HepG2 (cell line): ENCODE data around the gene PMVK. TPM values are rescaled to one million over a fixed set of nuclear protein-coding genes. Genes with fewer than 3 reads are reported as not detected.

Experiments
- ARNT2 ChIP-seq: sonication (generic); formaldehyde crosslinking; IDR thresholded peaks from 2 replicates; pipeline ENCODE4 v1.8.0; 2022; ENCODE audit warnings: mild to moderate bottlenecking, low read depth, missing genetic modification reagents, moderate library complexity
- GLMP ChIP-seq: sonication (generic); formaldehyde crosslinking; IDR thresholded peaks from 2 replicates; pipeline ENCODE4 v1.9.0; 2021; ENCODE audit warnings: missing genetic modification reagents, mild to moderate bottlenecking, borderline replicate concordance
- GTF3A ChIP-seq: sonication (generic); formaldehyde crosslinking; conservative IDR thresholded peaks from 2 replicates; pipeline ENCODE4 v1.4.0; 2020; ENCODE audit warnings: mild to moderate bottlenecking, missing genetic modification reagents
- HNF1B ChIP-seq: sonication (generic); formaldehyde crosslinking; IDR thresholded peaks from 2 replicates; pipeline ENCODE4 v1.5.1; 2020; ENCODE audit warnings: mild to moderate bottlenecking, moderate library complexity, missing genetic modification reagents
- HNRNPH1 ChIP-seq: fragments of 200-400 bp; formaldehyde crosslinking; optimal IDR thresholded peaks from 2 replicates; pipeline ENCODE3; 2017; ENCODE audit warnings: mild to moderate bottlenecking, low read depth, low read length
- IRF9 ChIP-seq: sonication (generic); formaldehyde crosslinking; IDR thresholded peaks from 2 replicates; pipeline ENCODE4 v1.8.0; 2022; ENCODE audit warnings: missing genetic modification reagents, mild to moderate bottlenecking, borderline replicate concordance
- KLF9 ChIP-seq: IDR thresholded peaks from 2 replicates; pipeline ENCODE4 v1.6.1; 2016; ENCODE audit warnings: low read depth
- NFATC3 ChIP-seq: sonication (generic); formaldehyde crosslinking; IDR thresholded peaks from 2 replicates; pipeline ENCODE4 v1.5.1; 2020; ENCODE audit warnings: mild to moderate bottlenecking, missing genetic modification reagents
- NFIC ChIP-seq: IDR thresholded peaks from 2 replicates; pipeline ENCODE4 v1.6.1; 2012; ENCODE audit warnings: mild to moderate bottlenecking, low read length, inconsistent platforms
- RFX1 ChIP-seq: fragments of 450-650 bp; IDR thresholded peaks from 2 replicates; pipeline ENCODE4 v1.6.1; 2017
- RFXAP ChIP-seq: sonication (generic); formaldehyde crosslinking; IDR thresholded peaks from 2 replicates; pipeline ENCODE4 v1.4.0; 2020; ENCODE audit warnings: missing genetic modification reagents, borderline replicate concordance
- SETDB1 ChIP-seq: sonication (generic); formaldehyde crosslinking; IDR thresholded peaks from 2 replicates; pipeline ENCODE4 v1.5.1; 2020; ENCODE audit warnings: missing genetic modification reagents, mild to moderate bottlenecking, borderline replicate concordance
- TBX2 ChIP-seq: sonication (generic); formaldehyde crosslinking; IDR thresholded peaks from 2 replicates; pipeline ENCODE4 v1.5.0; 2020; ENCODE audit warnings: missing genetic modification reagents, mild to moderate bottlenecking, borderline replicate concordance
- ZBED4 ChIP-seq: sonication (generic); formaldehyde crosslinking; IDR thresholded peaks from 2 replicates; pipeline ENCODE4 v1.4.0; 2020; ENCODE audit warnings: missing genetic modification reagents, borderline replicate concordance
- ZBTB37 ChIP-seq: sonication (generic); formaldehyde crosslinking; IDR thresholded peaks from 2 replicates; pipeline ENCODE4 v1.4.0; 2020; ENCODE audit warnings: mild to moderate bottlenecking, missing genetic modification reagents
- ZC3H13 ChIP-seq: sonication (generic); formaldehyde crosslinking; IDR thresholded peaks from 2 replicates; pipeline ENCODE4 v1.8.1; 2023; ENCODE audit warnings: mild to moderate bottlenecking, missing genetic modification reagents, moderate library complexity
- ZMYM3 ChIP-seq: sonication (generic); formaldehyde crosslinking; IDR thresholded peaks from 2 replicates; pipeline ENCODE4 v1.5.1; 2020; ENCODE audit warnings: mild to moderate bottlenecking, missing genetic modification reagents
- ZNF44 ChIP-seq: sonication (generic); formaldehyde crosslinking; IDR thresholded peaks from 2 replicates; pipeline ENCODE4 v1.5.1; 2020; ENCODE audit warnings: mild to moderate bottlenecking, missing genetic modification reagents
- ZNF557 ChIP-seq: sonication (generic); formaldehyde crosslinking; IDR thresholded peaks from 2 replicates; pipeline ENCODE4 v1.4.0; 2020; ENCODE audit warnings: missing genetic modification reagents
- ZNF670 ChIP-seq: sonication (generic); formaldehyde crosslinking; IDR thresholded peaks from 2 replicates; pipeline ENCODE4 v1.8.0; 2022; ENCODE audit warnings: mild to moderate bottlenecking, missing genetic modification reagents, borderline replicate concordance
- ZSCAN12 ChIP-seq: sonication (generic); formaldehyde crosslinking; IDR thresholded peaks from 2 replicates; pipeline ENCODE4 v1.9.0; 2021; ENCODE audit warnings: mild to moderate bottlenecking, missing genetic modification reagents
- polyA plus RNA-seq, 8 experiments: library from polyadenylated mRNA; depleted of rRNA in 3 of 8; stranded (reverse) in 7 of 8; unstranded in 1 of 8; fragments of >200 nt; fragmentation: Illumina TruSeq in 4 of 8; extraction: Trizol in 4 of 8; gene quantifications; 2 replicates each; pipeline versions ENCODE4 v1.2.1 to v1.2.3, GENCODE V29; 2011 to 2016; ENCODE audit warnings: low read depth in 4 of 8, missing spikeins in 1 of 8, mixed read lengths in 1 of 8; ENCODE audit not compliant: insufficient read depth in 1 of 8
- total RNA-seq, 5 experiments: library from RNA; depleted of rRNA; stranded (reverse); fragments of >200 nt; fragmentation: Illumina TruSeq; extraction: Trizol; gene quantifications; 2 replicates each; pipeline ENCODE4 v1.2.3, GENCODE V29; 2016; ENCODE audit warnings: low read depth in 1 of 5

The PMVK gene
- total and polyA plus RNA-seq, 2 of the 13 experiments (the other 11 are each of a cell fraction or from before 2014, with no cell fraction given) = 3.9 to 12.6 TPM

- TF ChIP-seq ARNT2 (no peak), ZMYM3 (peak; percentile 13; the same call in 1 of the 2 replicates), ZNF44 (CRISPR knock-in tag) (no peak), TBX2 (CRISPR knock-in tag) (no peak), SETDB1 (CRISPR knock-in tag) (no peak), ZBTB37 (no peak), ZBED4 (CRISPR knock-in tag) (no peak), RFXAP (0 out of 2 replicates have a peak, but pooled peaks have one; percentile 23), GLMP (CRISPR knock-in tag) (no peak), HNRNPH1 (no peak), ZSCAN12 (no peak), ZNF670 (no peak), NFIC (no peak), NFATC3 (CRISPR knock-in tag) (no peak), ZC3H13 (CRISPR knock-in tag) (0 out of 2 replicates have a peak, but pooled peaks have one; percentile 38), RFX1 (no peak), ZNF557 (no peak), GTF3A (CRISPR knock-in tag) (no peak), KLF9 (CRISPR knock-in tag) (no peak), IRF9 (no peak), HNF1B (CRISPR knock-in tag) (no peak)
Measured at GRCh38 chr1:154938604-154939399, 2.3 kb upstream of the PMVK start (continued).
